ENCODE results near the gene RNF217. TPM values are rescaled to one million over a fixed set of nuclear protein-coding genes. Genes with fewer than 3 reads are reported as not detected.

RNF217 gene
- total and polyA plus RNA-seq, 2 of the 8 experiments (the other 6 are each of a cell fraction or from before 2014, with no cell fraction given) = 2.0 to 8.9 TPM

- TF ChIP-seq CHD7 (IDR thresholded peaks at IDR 0.05; ENCODE audit: insufficient replicate concordance, low read length) (no peak), RFX5 (IDR thresholded peaks at IDR 0.05; ENCODE audit: borderline replicate concordance, low read depth, low read length) (no peak), FOSL1 (IDR thresholded peaks at IDR 0.05; ENCODE audit: insufficient read depth, low read depth, low read length) (no peak)
Measured at GRCh38 chr6:124974771-124975377, 12.6 kb downstream of the RNF217 start (continued).

Data from H1 (cell line).